SK-N-SH treated with all-trans-retinoic acid at 6 μM for 48 hours (cell line): Measurements from ENCODE around the gene BRPF1.

Experiments
- ATAC-seq: fragments of 200-7000 bp; cut with Tn5 transposase; 3 replicates; pipeline ENCODE4 v1.9.1; 2020; ENCODE audit warnings: mild to moderate bottlenecking, moderate library complexity
- BACH2 ChIP-seq: fragments of 250-450 bp; sonication (Bioruptor Pico); IDR thresholded peaks from 2 replicates; pipeline ENCODE4 v1.9.0; 2021; ENCODE audit warnings: mild to moderate bottlenecking, borderline replicate concordance
- CSDC2 ChIP-seq: fragments of 250-450 bp; sonication (Bioruptor Pico); IDR thresholded peaks from 2 replicates; pipeline ENCODE4 v1.5.0; 2020; ENCODE audit warnings: mild to moderate bottlenecking, moderate library complexity
- ESRRG ChIP-seq: fragments of 250-450 bp; sonication (Bioruptor Pico); IDR thresholded peaks from 2 replicates; pipeline ENCODE4 v1.6.1; 2021; ENCODE audit warnings: mild to moderate bottlenecking
- GLIS3 ChIP-seq: fragments of 250-450 bp; sonication (Bioruptor Pico); IDR thresholded peaks from 2 replicates; pipeline ENCODE4 v1.5.0; 2020; ENCODE audit warnings: mild to moderate bottlenecking, moderate library complexity
- ISL1 ChIP-seq: fragments of 250-450 bp; sonication (Bioruptor Pico); IDR thresholded peaks from 2 replicates; pipeline ENCODE4 v2.1.2; 2022; ENCODE audit warnings: mild to moderate bottlenecking, moderate library complexity
- OSR1 ChIP-seq: fragments of 250-450 bp; sonication (Bioruptor Pico); IDR thresholded peaks from 2 replicates; pipeline ENCODE4 v1.8.0; 2022; ENCODE audit warnings: moderate library complexity, mild to moderate bottlenecking, inconsistent platforms
- PATZ1 ChIP-seq: fragments of 250-450 bp; sonication (Bioruptor Pico); IDR thresholded peaks from 2 replicates; pipeline ENCODE4 v1.8.0; 2020; ENCODE audit warnings: mild to moderate bottlenecking, moderate library complexity, borderline replicate concordance
- POU6F1 ChIP-seq: fragments of 250-450 bp; sonication (Bioruptor Pico); IDR thresholded peaks from 2 replicates; pipeline ENCODE4 v1.8.0; 2021; ENCODE audit warnings: low read depth, mild to moderate bottlenecking, moderate library complexity, borderline replicate concordance
- PPARA ChIP-seq: fragments of 250-450 bp; sonication (Bioruptor Pico); IDR thresholded peaks from 2 replicates; pipeline ENCODE4 v1.5.0; 2020; ENCODE audit warnings: mild to moderate bottlenecking, borderline replicate concordance
- RARB ChIP-seq: fragments of 250-450 bp; sonication (Bioruptor Pico); IDR thresholded peaks from 2 replicates; pipeline ENCODE4 v1.8.0; 2021; ENCODE audit warnings: mild to moderate bottlenecking, moderate library complexity
- SNAI2 ChIP-seq: fragments of 250-450 bp; sonication (Bioruptor Pico); IDR thresholded peaks from 2 replicates; pipeline ENCODE4 v1.5.0; 2020; ENCODE audit warnings: mild to moderate bottlenecking, moderate library complexity
- TCF4 ChIP-seq: fragments of 250-450 bp; sonication (Bioruptor Pico); IDR thresholded peaks from 2 replicates; pipeline ENCODE4 v1.8.0; 2021; ENCODE audit warnings: mild to moderate bottlenecking, moderate library complexity, borderline replicate concordance
- ZC3H10 ChIP-seq: fragments of 250-450 bp; sonication (Bioruptor Pico); IDR thresholded peaks from 2 replicates; pipeline ENCODE4 v1.5.1; 2021; ENCODE audit warnings: mild to moderate bottlenecking, moderate library complexity
- ZFP3 ChIP-seq: fragments of 250-450 bp; sonication (Bioruptor Pico); IDR thresholded peaks from 2 replicates; pipeline ENCODE4 v1.5.0; 2020; ENCODE audit warnings: mild to moderate bottlenecking, moderate library complexity
- ZNF565 ChIP-seq: fragments of 450-650 bp; formaldehyde crosslinking; conservative IDR thresholded peaks from 2 replicates; pipeline ENCODE4 v1.5.0; 2020; ENCODE audit warnings: low read depth, mild to moderate bottlenecking, moderate library complexity
- ZNF70 ChIP-seq: fragments of 450-650 bp; formaldehyde crosslinking; IDR thresholded peaks from 2 replicates; pipeline ENCODE4 v1.5.0; 2020; ENCODE audit warnings: mild to moderate bottlenecking, moderate library complexity
- ZNF8 ChIP-seq: fragments of 450-650 bp; formaldehyde crosslinking; IDR thresholded peaks from 2 replicates; pipeline ENCODE4 v1.5.0; 2020; ENCODE audit warnings: mild to moderate bottlenecking, moderate library complexity
- TF ChIP-seq, protein P1 (sequence below): fragments of 250-450 bp; sonication (Bioruptor Pico); IDR thresholded peaks from 2 replicates; pipeline ENCODE4 v1.5.1; 2020; ENCODE audit warnings: low read depth, mild to moderate bottlenecking, moderate library complexity
- TF ChIP-seq, protein P2 (sequence below): fragments of 250-450 bp; sonication (Bioruptor Pico); IDR thresholded peaks from 2 replicates; pipeline ENCODE4 v1.5.1; 2021; ENCODE audit warnings: mild to moderate bottlenecking, moderate library complexity

The BRPF1 gene, protein sequence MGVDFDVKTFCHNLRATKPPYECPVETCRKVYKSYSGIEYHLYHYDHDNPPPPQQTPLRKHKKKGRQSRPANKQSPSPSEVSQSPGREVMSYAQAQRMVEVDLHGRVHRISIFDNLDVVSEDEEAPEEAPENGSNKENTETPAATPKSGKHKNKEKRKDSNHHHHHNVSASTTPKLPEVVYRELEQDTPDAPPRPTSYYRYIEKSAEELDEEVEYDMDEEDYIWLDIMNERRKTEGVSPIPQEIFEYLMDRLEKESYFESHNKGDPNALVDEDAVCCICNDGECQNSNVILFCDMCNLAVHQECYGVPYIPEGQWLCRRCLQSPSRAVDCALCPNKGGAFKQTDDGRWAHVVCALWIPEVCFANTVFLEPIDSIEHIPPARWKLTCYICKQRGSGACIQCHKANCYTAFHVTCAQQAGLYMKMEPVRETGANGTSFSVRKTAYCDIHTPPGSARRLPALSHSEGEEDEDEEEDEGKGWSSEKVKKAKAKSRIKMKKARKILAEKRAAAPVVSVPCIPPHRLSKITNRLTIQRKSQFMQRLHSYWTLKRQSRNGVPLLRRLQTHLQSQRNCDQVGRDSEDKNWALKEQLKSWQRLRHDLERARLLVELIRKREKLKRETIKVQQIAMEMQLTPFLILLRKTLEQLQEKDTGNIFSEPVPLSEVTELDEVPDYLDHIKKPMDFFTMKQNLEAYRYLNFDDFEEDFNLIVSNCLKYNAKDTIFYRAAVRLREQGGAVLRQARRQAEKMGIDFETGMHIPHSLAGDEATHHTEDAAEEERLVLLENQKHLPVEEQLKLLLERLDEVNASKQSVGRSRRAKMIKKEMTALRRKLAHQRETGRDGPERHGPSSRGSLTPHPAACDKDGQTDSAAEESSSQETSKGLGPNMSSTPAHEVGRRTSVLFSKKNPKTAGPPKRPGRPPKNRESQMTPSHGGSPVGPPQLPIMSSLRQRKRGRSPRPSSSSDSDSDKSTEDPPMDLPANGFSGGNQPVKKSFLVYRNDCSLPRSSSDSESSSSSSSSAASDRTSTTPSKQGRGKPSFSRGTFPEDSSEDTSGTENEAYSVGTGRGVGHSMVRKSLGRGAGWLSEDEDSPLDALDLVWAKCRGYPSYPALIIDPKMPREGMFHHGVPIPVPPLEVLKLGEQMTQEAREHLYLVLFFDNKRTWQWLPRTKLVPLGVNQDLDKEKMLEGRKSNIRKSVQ (N-terminal part only)

DNA sequence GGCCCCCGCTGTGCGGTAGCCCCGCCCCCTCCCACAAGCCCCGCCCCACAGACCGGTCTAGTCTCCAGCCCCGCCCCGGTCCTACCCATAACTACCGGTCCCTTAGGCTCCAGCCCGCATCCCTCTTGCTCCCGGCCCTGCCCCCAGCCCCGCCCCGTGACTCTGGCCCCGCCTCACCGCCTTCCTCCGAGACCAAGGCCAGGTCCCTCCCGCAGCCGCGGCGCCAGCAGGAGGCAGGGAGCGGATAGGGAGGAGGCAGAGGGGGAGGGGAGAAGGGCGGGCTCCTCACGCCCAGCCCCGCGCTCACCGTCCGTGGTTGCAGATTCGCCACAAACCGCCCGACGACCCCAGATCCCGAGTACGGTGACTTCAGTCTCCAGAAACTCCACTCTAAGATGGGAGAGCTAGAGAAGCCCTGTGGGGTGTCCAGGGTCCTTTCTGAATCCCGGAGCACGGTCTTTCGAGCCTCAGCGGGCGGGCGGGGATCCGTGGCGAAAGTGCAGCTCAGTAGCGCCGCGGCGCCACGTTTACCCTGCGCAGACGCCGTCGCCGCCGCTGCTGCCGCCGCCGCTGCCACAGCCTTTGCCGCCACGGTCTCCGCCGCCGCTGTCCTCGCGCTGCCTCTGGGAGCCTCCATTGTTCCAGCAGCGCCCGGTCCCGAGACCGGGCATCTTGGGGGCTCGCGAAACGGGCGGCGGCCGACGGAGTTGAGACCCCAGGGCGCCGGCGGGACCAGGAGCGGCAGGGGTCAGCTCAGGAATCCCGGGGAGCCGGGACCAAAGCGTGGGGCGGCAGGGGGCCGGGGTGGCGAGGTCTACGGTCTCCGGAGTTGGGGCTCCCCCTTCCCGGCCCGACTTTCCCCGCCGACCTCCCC, at the start of gene BRPF1:
BRPF1 (plus strand) TSS at position 530 of the 874 bp plus-strand sequence. CDS start 2,406 bp downstream, outside the sequence.
- peak; percentile 96 for ATAC-seq
- TF ChIP-seq ISL1 (CRISPR knock-in tag) (no peak), ZFP3 (CRISPR knock-in tag) (0 out of 2 replicates have a peak, but pooled peaks have one; percentile 26), ZNF565 (CRISPR knock-in tag) (no peak)
- TF ChIP-seq, protein P1, sequence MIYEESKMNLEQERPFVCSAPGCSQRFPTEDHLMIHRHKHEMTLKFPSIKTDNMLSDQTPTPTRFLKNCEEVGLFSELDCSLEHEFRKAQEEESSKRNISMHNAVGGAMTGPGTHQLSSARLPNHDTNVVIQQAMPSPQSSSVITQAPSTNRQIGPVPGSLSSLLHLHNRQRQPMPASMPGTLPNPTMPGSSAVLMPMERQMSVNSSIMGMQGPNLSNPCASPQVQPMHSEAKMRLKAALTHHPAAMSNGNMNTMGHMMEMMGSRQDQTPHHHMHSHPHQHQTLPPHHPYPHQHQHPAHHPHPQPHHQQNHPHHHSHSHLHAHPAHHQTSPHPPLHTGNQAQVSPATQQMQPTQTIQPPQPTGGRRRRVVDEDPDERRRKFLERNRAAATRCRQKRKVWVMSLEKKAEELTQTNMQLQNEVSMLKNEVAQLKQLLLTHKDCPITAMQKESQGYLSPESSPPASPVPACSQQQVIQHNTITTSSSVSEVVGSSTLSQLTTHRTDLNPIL (CRISPR knock-in tag): no peak

DNA sequence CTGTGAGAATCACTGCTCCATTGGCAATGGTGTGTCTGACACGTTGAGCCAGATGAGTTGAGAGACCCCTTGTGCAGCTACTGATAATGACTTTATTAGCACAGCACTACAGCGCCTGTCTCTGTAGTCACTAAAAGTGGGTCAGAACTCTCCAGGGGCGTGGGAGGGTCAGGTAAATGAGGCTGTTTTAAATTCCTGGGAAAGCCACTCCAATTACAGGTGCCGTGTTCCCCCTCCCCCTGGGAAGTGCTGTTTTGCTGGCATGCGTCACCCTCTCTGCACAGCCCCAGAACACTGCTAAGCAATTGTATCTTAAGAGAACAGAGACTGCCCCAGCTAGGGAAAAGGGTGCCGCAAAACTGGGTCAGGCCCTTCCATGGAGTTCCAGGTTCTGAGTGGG, 49.4 kb upstream of the BRPF1 start:
- ATAC-seq: no peak
- no peak for TF ChIP-seq ESRRG (CRISPR knock-in tag)
- TF ChIP-seq, protein P1 (CRISPR knock-in tag): no peak
- no peak for TF ChIP-seq ZNF8 (CRISPR knock-in tag)
- TF ChIP-seq, protein P2, sequence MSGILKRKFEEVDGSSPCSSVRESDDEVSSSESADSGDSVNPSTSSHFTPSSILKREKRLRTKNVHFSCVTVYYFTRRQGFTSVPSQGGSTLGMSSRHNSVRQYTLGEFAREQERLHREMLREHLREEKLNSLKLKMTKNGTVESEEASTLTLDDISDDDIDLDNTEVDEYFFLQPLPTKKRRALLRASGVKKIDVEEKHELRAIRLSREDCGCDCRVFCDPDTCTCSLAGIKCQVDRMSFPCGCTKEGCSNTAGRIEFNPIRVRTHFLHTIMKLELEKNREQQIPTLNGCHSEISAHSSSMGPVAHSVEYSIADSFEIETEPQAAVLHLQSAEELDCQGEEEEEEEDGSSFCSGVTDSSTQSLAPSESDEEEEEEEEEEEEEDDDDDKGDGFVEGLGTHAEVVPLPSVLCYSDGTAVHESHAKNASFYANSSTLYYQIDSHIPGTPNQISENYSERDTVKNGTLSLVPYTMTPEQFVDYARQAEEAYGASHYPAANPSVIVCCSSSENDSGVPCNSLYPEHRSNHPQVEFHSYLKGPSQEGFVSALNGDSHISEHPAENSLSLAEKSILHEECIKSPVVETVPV (CRISPR knock-in tag): no peak
- no peak for TF ChIP-seq CSDC2 (CRISPR knock-in tag)
- no peak for TF ChIP-seq RARB (CRISPR knock-in tag)
- no peak for TF ChIP-seq POU6F1
- TF ChIP-seq PATZ1 (CRISPR knock-in tag): no peak
- TF ChIP-seq ZNF565 (CRISPR knock-in tag): no peak
- no peak for TF ChIP-seq ZNF70 (CRISPR knock-in tag)
- no peak for TF ChIP-seq SNAI2 (CRISPR knock-in tag)
- TF ChIP-seq GLIS3 (CRISPR knock-in tag): no peak
- no peak for TF ChIP-seq PPARA (CRISPR knock-in tag)
- no peak for TF ChIP-seq ISL1 (CRISPR knock-in tag)
- no peak for TF ChIP-seq ZC3H10 (CRISPR knock-in tag)
- no peak for TF ChIP-seq ZFP3 (CRISPR knock-in tag)
- TF ChIP-seq TCF4 (CRISPR knock-in tag): no peak
- TF ChIP-seq OSR1 (CRISPR knock-in tag): no peak
- no peak for TF ChIP-seq BACH2
